ENCODE results near the gene COX19.
"Not testable (repeated sequence)": the region's sequence is repeated elsewhere in the genome, so short reads cannot be mapped to it uniquely, and the experiment has no call there.

Gene COX19

GRCh38 chr7:1010226-1010625, 34.9 kb upstream of the COX19 start:
- no peak for DNase-seq (ENCODE audit: low spot score)

GRCh38 chr7:1009747-1010146, 34.4 kb upstream of the COX19 start:
- no peak for DNase-seq (ENCODE audit: low spot score)

- no peak for DNase-seq (ENCODE audit: low spot score)
Observed at GRCh38 chr7:1008733-1009363, 33.5 kb upstream of the COX19 start.

GRCh38 chr7:1007901-1008300, 32.6 kb upstream of the COX19 start:
- DNase-seq (ENCODE audit: low spot score), result peak; percentile 60

GRCh38 chr7:1005303-1005702, 30.0 kb upstream of the COX19 start:
- DNase-seq (ENCODE audit: low spot score), result no peak

GRCh38 chr7:1004018-1004852, 28.9 kb upstream of the COX19 start:
- no peak for DNase-seq (ENCODE audit: low spot score)

- not testable (repeated sequence) for DNase-seq (ENCODE audit: low spot score)
Observed at GRCh38 chr7:1002445-1002844, 27.1 kb upstream of the COX19 start.

- DNase-seq (ENCODE audit: low spot score), result not testable (repeated sequence)
Observed at GRCh38 chr7:1002026-1002425, 26.7 kb upstream of the COX19 start.

- DNase-seq (ENCODE audit: low spot score), result not testable (repeated sequence)
Observed at GRCh38 chr7:1001069-1001770, 25.9 kb upstream of the COX19 start.

- no peak for DNase-seq (ENCODE audit: low spot score)
Observed at GRCh38 chr7:999941-1000935, 24.9 kb upstream of the COX19 start.

- no peak for DNase-seq (ENCODE audit: low spot score)
Observed at GRCh38 chr7:999149-999879, 24.0 kb upstream of the COX19 start.

GRCh38 chr7:997404-998395, 22.4 kb upstream of the COX19 start:
- DNase-seq (ENCODE audit: low spot score), result no peak

GRCh38 chr7:996079-996872, 20.9 kb upstream of the COX19 start:
- no peak for DNase-seq (ENCODE audit: low spot score)

- DNase-seq (ENCODE audit: low spot score), result no peak
Observed at GRCh38 chr7:995571-995970, 20.2 kb upstream of the COX19 start.

- no peak for DNase-seq (ENCODE audit: low spot score)
Observed at GRCh38 chr7:994592-995308, 19.4 kb upstream of the COX19 start.

GRCh38 chr7:992709-993607, 17.6 kb upstream of the COX19 start:
- DNase-seq (ENCODE audit: low spot score), result peak; percentile 91

Data from iPS-NIHi11 (cell line).